ENCODE results near the gene ST7.

The ST7 gene

GRCh38 chr7:117202511-117202910, 249.2 kb downstream of the ST7 start:
- no peak for DNase-seq

GRCh38 chr7:117203205-117203604, 249.9 kb downstream of the ST7 start:
- no peak for DNase-seq

GRCh38 chr7:117205873-117206272, 252.6 kb downstream of the ST7 start:
- no peak for DNase-seq

GRCh38 chr7:117208257-117208656, 255.0 kb downstream of the ST7 start:
- no peak for DNase-seq

- DNase-seq = no peak
These were observed 257.1 kb downstream of the ST7 start for GRCh38 chr7:117210397-117210796.

- DNase-seq = no peak
These were observed 257.6 kb downstream of the ST7 start for GRCh38 chr7:117210908-117211307.

GRCh38 chr7:117211614-117212013, 258.3 kb downstream of the ST7 start:
- DNase-seq = no peak

GRCh38 chr7:117212969-117213877, 259.9 kb downstream of the ST7 start:
- peak; percentile 3 for DNase-seq

- no peak for DNase-seq
These were observed 262.7 kb downstream of the ST7 start for GRCh38 chr7:117216010-117216409.

- DNase-seq = no peak
These were observed 263.3 kb downstream of the ST7 start for GRCh38 chr7:117216436-117217069.

- no peak for DNase-seq
These were observed 264.1 kb downstream of the ST7 start for GRCh38 chr7:117217106-117218035.

- DNase-seq = no peak
These were observed 265.4 kb downstream of the ST7 start for GRCh38 chr7:117218700-117219099.

- no peak for DNase-seq
These were observed 266.2 kb downstream of the ST7 start for GRCh38 chr7:117219485-117219884.

GRCh38 chr7:117220836-117221235, 267.5 kb downstream of the ST7 start:
- DNase-seq = no peak

- no peak for DNase-seq
These were observed 272.2 kb downstream of the ST7 start for GRCh38 chr7:117225536-117225935.

GRCh38 chr7:117227091-117227490, 273.8 kb downstream of the ST7 start:
- no peak for DNase-seq

GRCh38 chr7:117229350-117229749, 276.0 kb downstream of the ST7 start:
- DNase-seq = no peak

GRCh38 chr7:117230276-117231046, 277.2 kb downstream of the ST7 start:
- DNase-seq = no peak

- DNase-seq = no peak
These were observed 277.7 kb downstream of the ST7 start for GRCh38 chr7:117231047-117231359.

- no peak for DNase-seq
These were observed 284.3 kb downstream of the ST7 start for GRCh38 chr7:117237646-117238045.

- no peak for DNase-seq
These were observed 285.2 kb downstream of the ST7 start for GRCh38 chr7:117238472-117238871.

- DNase-seq = no peak
These were observed 285.6 kb downstream of the ST7 start for GRCh38 chr7:117238937-117239336.

GRCh38 chr7:117241088-117241487, 287.8 kb downstream of the ST7 start:
- DNase-seq = no peak
